ENCODE results near the gene MARF1.

DNA sequence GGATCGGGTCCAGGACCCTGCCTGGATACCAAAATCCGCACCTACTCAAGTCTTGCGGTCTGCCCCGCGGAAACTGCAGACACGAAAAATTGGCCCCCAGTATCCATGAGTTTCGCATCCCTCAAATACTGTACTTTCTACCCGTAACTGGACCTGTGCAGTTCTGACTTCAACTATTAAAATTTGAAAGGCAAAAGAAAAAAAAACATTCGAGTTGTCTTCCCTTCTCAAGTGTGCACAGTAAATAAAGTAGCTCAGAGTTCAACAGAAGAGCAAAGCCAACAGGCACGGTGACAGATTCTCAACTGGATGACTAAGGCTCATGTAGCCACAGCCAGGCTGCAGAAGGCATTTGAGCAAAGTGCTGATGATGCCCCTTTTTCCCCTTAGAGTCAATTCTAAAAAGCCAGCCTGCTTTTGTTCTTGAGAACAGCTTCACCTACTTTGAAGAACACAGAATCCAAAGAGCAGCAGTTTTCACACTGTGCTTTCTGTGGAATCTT lies 32.5 kb downstream of the MARF1 start:
- TF ChIP-seq POLR2AphosphoS5 (IDR thresholded peaks at IDR 0.05; ENCODE audit: low read depth, low read length), result no peak
- TF ChIP-seq POLR2A (IDR thresholded peaks at IDR 0.05; ENCODE audit: low read depth, low read length), result no peak
- TF ChIP-seq TAF1 (IDR thresholded peaks at IDR 0.05; ENCODE audit: borderline replicate concordance, low read depth, low read length), result no peak

Data from GM12892 (cell line).